Measurements from ENCODE around the gene CASP2. TPM values are rescaled to one million over a fixed set of nuclear protein-coding genes. Genes with fewer than 3 reads are reported as not detected.
A peak's percentile ranks its signal among the peaks of the same experiment; 100 is the strongest.

CASP2 gene
- total RNA-seq, 2 donors from 2014 or later: 5.2 to 7.6 TPM

GRCh38 chr7:143296686-143297085, 8.5 kb downstream of the CASP2 start:
- no peaks in the 10 kb centered on the region for H3K9me3 ChIP-seq
- H3K36me3 ChIP-seq: peaks cover 90% of the 10 kb centered on the region
- H3K27ac ChIP-seq: no peak overlapping the region
- DNase-seq (ENCODE audit: low spot score): no peak
- H3K4me3 ChIP-seq: no peak overlapping the region
- no peaks in the 10 kb centered on the region for H3K27me3 ChIP-seq
- H3K4me1 ChIP-seq: peaks cover 0 to 24% of the 10 kb centered on the region in 2 donors
- TF ChIP-seq, protein P1, sequence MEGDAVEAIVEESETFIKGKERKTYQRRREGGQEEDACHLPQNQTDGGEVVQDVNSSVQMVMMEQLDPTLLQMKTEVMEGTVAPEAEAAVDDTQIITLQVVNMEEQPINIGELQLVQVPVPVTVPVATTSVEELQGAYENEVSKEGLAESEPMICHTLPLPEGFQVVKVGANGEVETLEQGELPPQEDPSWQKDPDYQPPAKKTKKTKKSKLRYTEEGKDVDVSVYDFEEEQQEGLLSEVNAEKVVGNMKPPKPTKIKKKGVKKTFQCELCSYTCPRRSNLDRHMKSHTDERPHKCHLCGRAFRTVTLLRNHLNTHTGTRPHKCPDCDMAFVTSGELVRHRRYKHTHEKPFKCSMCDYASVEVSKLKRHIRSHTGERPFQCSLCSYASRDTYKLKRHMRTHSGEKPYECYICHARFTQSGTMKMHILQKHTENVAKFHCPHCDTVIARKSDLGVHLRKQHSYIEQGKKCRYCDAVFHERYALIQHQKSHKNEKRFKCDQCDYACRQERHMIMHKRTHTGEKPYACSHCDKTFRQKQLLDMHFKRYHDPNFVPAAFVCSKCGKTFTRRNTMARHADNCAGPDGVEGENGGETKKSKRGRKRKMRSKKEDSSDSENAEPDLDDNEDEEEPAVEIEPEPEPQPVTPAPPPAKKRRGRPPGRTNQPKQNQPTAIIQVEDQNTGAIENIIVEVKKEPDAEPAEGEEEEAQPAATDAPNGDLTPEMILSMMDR (IDR thresholded peaks at IDR 0.05): no peak

GRCh38 chr7:143299346-143299745, 11.2 kb downstream of the CASP2 start:
- TF ChIP-seq, protein P1 (IDR thresholded peaks at IDR 0.05): no peak
- no peak overlapping the region for H3K4me3 ChIP-seq
- no peaks in the 10 kb centered on the region for H3K9me3 ChIP-seq
- DNase-seq (ENCODE audit: low spot score): no peak
- peaks cover 0 to 24% of the 10 kb centered on the region in 2 donors for H3K4me1 ChIP-seq
- H3K27me3 ChIP-seq: no peaks in the 10 kb centered on the region
- peak overlapping the region in 1 of 2 donors; percentile 4 for H3K27ac ChIP-seq
- peaks cover 91% of the 10 kb centered on the region for H3K36me3 ChIP-seq

GRCh38 chr7:143299840-143300239, 11.7 kb downstream of the CASP2 start:
- DNase-seq (ENCODE audit: low spot score): no peak
- H3K36me3 ChIP-seq: peaks cover 91% of the 10 kb centered on the region
- no peaks in the 10 kb centered on the region for H3K9me3 ChIP-seq
- peaks cover 0 to 24% of the 10 kb centered on the region in 2 donors for H3K4me1 ChIP-seq
- no peak overlapping the region for H3K4me3 ChIP-seq
- H3K27me3 ChIP-seq: no peaks in the 10 kb centered on the region
- TF ChIP-seq, protein P1 (IDR thresholded peaks at IDR 0.05): peak; percentile 36 to 63
- peak overlapping the region in 1 of 2 donors; percentile 4 for H3K27ac ChIP-seq

DNA sequence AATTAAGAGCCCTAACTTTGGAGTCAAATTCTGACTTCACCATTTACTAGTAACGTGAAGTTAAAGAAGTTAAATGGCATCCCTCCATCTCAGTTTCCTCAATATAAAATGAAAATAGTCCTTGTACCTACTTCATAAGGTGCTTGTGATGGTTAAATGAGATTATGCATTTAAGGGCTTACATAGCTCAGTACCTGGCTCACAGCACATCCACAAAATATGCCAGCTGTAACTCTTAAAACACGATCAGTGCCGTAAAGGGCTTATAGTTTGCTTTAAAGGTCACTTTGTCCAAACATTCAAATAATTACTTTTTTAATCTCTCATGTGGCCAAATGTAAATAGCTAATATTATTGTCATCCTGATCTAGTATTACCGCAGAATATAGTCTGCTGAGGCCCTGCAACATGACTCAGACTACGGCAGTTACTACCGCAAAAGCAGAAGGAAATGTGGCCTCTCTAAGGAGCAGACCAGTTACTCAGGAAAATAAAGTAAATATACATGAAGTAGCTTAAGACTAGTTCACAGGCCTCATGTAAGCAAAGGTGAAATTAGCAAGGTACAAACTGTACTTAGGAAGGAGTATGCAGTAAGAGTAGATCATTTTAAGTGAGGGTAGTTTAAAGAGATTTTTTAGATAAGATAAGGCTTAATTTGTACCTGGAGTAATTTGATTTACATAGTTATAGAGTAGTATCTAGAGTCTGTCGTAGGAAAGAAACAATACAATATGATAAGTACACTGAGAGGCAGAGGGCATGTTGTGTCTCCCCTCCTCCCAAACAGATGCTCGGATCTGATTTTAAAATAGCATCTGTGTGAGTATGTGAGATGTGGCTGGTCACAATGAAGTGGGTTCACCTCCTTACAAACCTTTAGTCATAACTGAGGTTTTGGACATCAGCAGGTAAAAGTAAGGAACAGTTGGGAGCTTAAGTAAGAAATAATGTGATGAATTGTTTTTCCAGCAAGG, 13.1 kb downstream of the CASP2 start:
- Histone ChIP-seq H3K4me3 (no peak overlapping the region), H3K9me3 (no peaks in the 10 kb centered on the region), H3K4me1 (peaks cover 0 to 21% of the 10 kb centered on the region in 2 donors), H3K36me3 (peaks cover 91% of the 10 kb centered on the region), H3K27ac (no peak overlapping the region), H3K27me3 (no peaks in the 10 kb centered on the region)
- TF ChIP-seq, protein P1 (IDR thresholded peaks at IDR 0.05): no peak
- no peak for DNase-seq (ENCODE audit: low spot score)

- H3K4me3 ChIP-seq: no peak overlapping the region
- H3K27ac ChIP-seq: no peak overlapping the region
- TF ChIP-seq, protein P1 (IDR thresholded peaks at IDR 0.05): no peak
- no peaks in the 10 kb centered on the region for H3K27me3 ChIP-seq
- H3K4me1 ChIP-seq: peaks cover 0 to 17% of the 10 kb centered on the region in 2 donors
- no peaks in the 10 kb centered on the region for H3K9me3 ChIP-seq
- DNase-seq (ENCODE audit: low spot score): no peak
- peaks cover 86% of the 10 kb centered on the region for H3K36me3 ChIP-seq
These were observed 15.6 kb downstream of the CASP2 start for GRCh38 chr7:143303733-143304132.
